ENCODE measurements around the gene HEXIM1. TPM values are rescaled to one million over a fixed set of nuclear protein-coding genes. Genes with fewer than 3 reads are reported as not detected.

HEXIM1 gene
- total RNA-seq, 2 experiments from 2014 or later: 12.1 to 16.4 TPM

DNA sequence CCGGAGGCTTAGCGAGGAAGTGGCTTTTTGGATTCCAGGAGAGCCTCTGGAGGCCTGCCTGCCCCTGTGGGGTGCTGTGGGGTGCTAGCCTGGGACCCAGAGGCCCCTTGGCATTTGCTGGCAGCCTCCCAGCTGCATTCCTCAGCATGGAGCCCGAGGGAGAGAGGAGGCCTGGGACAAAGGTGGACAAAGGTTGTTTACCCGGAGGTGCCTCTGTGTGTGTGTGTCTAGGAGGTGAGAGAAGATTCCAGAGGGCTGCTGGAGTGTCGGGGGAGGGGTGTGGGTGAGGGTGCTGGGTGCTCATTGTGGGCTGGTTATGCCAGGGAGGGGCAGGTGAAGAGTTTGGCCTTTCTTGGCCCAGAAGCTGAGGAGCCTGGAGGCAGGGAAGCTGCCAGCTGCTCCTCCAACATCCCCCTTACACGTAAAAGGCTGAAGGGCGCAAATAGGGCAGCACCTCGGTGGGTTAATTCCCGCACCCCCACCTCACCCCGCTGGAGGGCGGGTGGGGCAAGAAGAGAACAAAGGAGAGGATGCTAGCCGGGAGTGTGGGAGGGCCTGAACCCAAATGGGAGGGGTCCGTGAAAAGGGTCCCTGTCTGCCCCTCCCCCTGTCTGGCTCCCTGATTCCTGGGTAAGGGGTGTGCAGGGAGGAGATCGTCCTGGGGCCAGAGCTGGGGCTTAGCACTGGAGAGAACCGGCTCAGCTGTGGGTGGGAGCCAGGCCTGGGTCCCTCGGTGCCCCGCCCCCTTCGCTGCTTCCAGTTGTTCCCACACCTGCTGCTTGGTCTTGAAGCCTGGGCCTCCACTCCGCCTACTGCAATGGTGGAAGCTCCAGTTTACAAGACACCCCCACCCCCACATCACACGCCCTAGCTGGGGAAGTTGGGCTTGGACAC lies 23.3 kb downstream of the HEXIM1 start:
- intact Hi-C loops (cut with micrococcal nuclease; ENCODE audit: unreplicated experiment): no loop called here
- peak overlapping the region; percentile 61 for H3K27ac ChIP-seq (ENCODE audit: low read depth, low read length, poor library complexity, severe bottlenecking)
- no peak overlapping the region for H3K4me3 ChIP-seq (ENCODE audit: low read depth, low read length, poor library complexity, severe bottlenecking)

GRCh38 chr17:45172232-45172540 lies 23.9 kb downstream of the HEXIM1 start:
- TF ChIP-seq EZH2phosphoT487 (IDR thresholded peaks at IDR 0.05; ENCODE audit: borderline replicate concordance, low read depth, low read length): no peak
- TF ChIP-seq CTCF (conservative IDR thresholded peaks at IDR 0.05; ENCODE audit: low read length): no peak
- no TSS peak for BruUV-seq (replicated peaks)
- CTCF ChIA-PET (ENCODE audit: unreplicated experiment): interaction anchor here (0.6 to 1.7 kb wide), 5 partner anchors 20 to 73 kb away, joined by 3 to 13 read pairs (median 5); partner anchors contain the start of gene ACBD4
- Histone ChIP-seq H3K36me3 (ENCODE audit: insufficient read depth, low read length) (peaks cover 3% of the 10 kb centered on the region; the same call in 1 of the 2 replicates), H3K4me2 (ENCODE audit: low read length) (peak overlapping the region; percentile 95), H3K4me3 (ENCODE audit: low read depth, low read length, poor library complexity, severe bottlenecking) (peak overlapping the region; percentile 65), H4K20me1 (ENCODE audit: insufficient read depth, low read length) (no peaks in the 10 kb centered on the region), H3K27ac (ENCODE audit: low read depth, low read length, poor library complexity, severe bottlenecking) (peak overlapping the region; percentile 61), H3K9me2 (ENCODE audit: insufficient read depth, low read length) (no peaks in the 10 kb centered on the region), H3K4me1 (ENCODE audit: insufficient read depth, low read length, poor library complexity, severe bottlenecking) (peaks cover 24% of the 10 kb centered on the region), H3K79me2 (ENCODE audit: insufficient read depth, low read depth, low read length) (no peaks in the 10 kb centered on the region), H3K9me3 (ENCODE audit: low read length) (no peaks in the 10 kb centered on the region), H2AFZ (ENCODE audit: low read length) (peak overlapping the region; percentile 96)
- POLR2A ChIA-PET: interaction anchor here (0.6 to 2.0 kb wide), 4 partner anchors 13 to 53 kb away, joined by 3 to 19 read pairs (median 4); partner anchors contain the start of gene HEXIM1
- DNase-seq (ENCODE audit: low spot score): no peak
- intact Hi-C loops (cut with micrococcal nuclease; ENCODE audit: unreplicated experiment): no loop called here

More for the DNA sequence above, 23.3 kb downstream of the HEXIM1 start:
- TF ChIP-seq CTCF (conservative IDR thresholded peaks at IDR 0.05; ENCODE audit: low read length) (no peak), EZH2phosphoT487 (IDR thresholded peaks at IDR 0.05; ENCODE audit: borderline replicate concordance, low read depth, low read length) (no peak)
- Histone ChIP-seq H3K36me3 (ENCODE audit: insufficient read depth, low read length) (peaks cover 3% of the 10 kb centered on the region; the same call in 1 of the 2 replicates), H3K79me2 (ENCODE audit: insufficient read depth, low read depth, low read length) (no peaks in the 10 kb centered on the region), H3K9me2 (ENCODE audit: insufficient read depth, low read length) (no peaks in the 10 kb centered on the region), H3K4me1 (ENCODE audit: insufficient read depth, low read length, poor library complexity, severe bottlenecking) (peaks cover 24% of the 10 kb centered on the region), H4K20me1 (ENCODE audit: insufficient read depth, low read length) (no peaks in the 10 kb centered on the region), H3K9me3 (ENCODE audit: low read length) (no peaks in the 10 kb centered on the region), H3K4me2 (ENCODE audit: low read length) (peak overlapping the region; percentile 95), H2AFZ (ENCODE audit: low read length) (peak overlapping the region; percentile 96; the same call in 1 of the 2 replicates)
- CTCF ChIA-PET (ENCODE audit: unreplicated experiment): interaction anchor here (0.6 to 1.7 kb wide), 2 partner anchors 23 to 72 kb away, joined by 4 to 13 read pairs; no protein-coding TSS in a partner anchor
- DNase-seq (ENCODE audit: low spot score): no peak
- POLR2A ChIA-PET: interaction anchor here (0.6 to 2.0 kb wide), 3 partner anchors 12 to 21 kb away, joined by 4 to 19 read pairs (median 5); partner anchors contain the start of gene HEXIM1
- BruUV-seq (replicated peaks): no TSS peak

Measured in OCI-LY7 (cell line).